ENCODE data around the gene ECHDC3. TPM values are rescaled to one million over a fixed set of nuclear protein-coding genes. Genes with fewer than 3 reads are reported as not detected.
A peak's percentile ranks its signal among the peaks of the same experiment; 100 is the strongest.

ECHDC3 gene
- total and polyA plus RNA-seq, 2 of the 13 experiments (the other 11 are each of a cell fraction or from before 2014, with no cell fraction given), result not detected

DNA sequence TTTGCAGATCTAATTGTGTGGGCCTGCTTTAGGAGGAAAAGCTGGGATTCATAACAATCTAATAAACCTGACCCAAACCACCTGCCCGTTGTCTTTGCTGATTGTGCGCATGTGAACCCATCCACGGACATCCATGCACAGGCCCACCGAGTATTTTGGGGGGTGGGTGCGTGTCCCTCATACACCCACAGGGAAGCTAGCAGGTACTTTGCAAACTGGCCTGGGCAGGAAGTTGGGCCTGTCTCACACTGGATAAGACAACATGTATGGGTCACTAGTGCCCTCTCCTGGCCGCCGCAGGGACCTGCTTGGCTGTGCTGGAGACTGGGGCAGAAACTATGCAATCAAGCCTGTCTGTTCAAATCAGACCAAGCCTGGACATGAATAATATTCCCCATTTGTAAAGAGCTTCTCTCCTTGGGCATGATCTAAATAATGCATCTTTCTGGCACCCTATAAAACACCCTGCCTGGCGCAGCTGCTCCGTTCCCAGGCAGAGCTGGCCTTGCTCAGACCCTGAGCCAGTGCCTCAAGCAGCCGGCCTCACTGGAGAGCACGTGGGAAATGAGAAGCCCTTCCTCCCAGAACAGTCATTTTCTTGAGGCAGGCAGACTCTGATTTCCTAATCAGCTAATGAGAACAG lies 15.8 kb downstream of the ECHDC3 start:
- Histone ChIP-seq H3K27me3 (ENCODE audit: control insufficient read depth in 1 of 2, insufficient read depth in 2 of 2, low read length in 2 of 2) (peaks cover 0 to 28% of the 10 kb centered on the region in 2 experiments; a peak in 3 of 5 replicates), H3K4me3 (replicated peaks in 1 of 3; ENCODE audit: insufficient read depth in 1 of 3, low read depth in 2 of 3, low read length in 3 of 3) (peak overlapping the region; percentile 43 to 68 (median 45); a peak in 5 of 6 replicates), H3K9ac (ENCODE audit: insufficient read depth, low read depth, low read length) (peak overlapping the region; percentile 63), H3K36me3 (replicated peaks in 1 of 2; ENCODE audit: control insufficient read depth in 1 of 2, insufficient read depth in 2 of 2, low read length in 2 of 2) (no peaks in the 10 kb centered on the region), H3K27ac (ENCODE audit: extremely low read length, insufficient read depth, low read length) (peak overlapping the region; percentile 74), H2AFZ (ENCODE audit: low read length) (no peak overlapping the region), H3K4me2 (ENCODE audit: low read depth, low read length) (peak overlapping the region; percentile 99), H3K79me2 (ENCODE audit: insufficient read depth, low read length) (no peaks in the 10 kb centered on the region), H4K20me1 (ENCODE audit: insufficient read depth, low read length) (no peaks in the 10 kb centered on the region), H3K9me3 (ENCODE audit: low read length) (no peaks in the 10 kb centered on the region), H3K4me1 (ENCODE audit: insufficient read depth, low read length) (peaks cover 55% of the 10 kb centered on the region)
- POLR2A ChIA-PET, result interaction anchor here (1.0 to 1.7 kb wide), 3 partner anchors 42 to 243 kb away, joined by 3 to 7 read pairs (median 4); no protein-coding TSS in a partner anchor
- in situ Hi-C loops (cut with HindIII; ENCODE audit: extremely low pct_ligation_motif_present, low pct_unique_long_range_greater_than_20kb) (loop anchor here (5.0 to 10.0 kb wide), 2 partner anchors 241 to 323 kb away; no protein-coding TSS in a partner anchor), intact Hi-C loops (cut with micrococcal nuclease; ENCODE audit: unreplicated experiment) (loop anchor here (1.0 to 5.0 kb wide), 5 partner anchors 59 to 336 kb away; partner anchors contain the start of gene USP6NL)
- ATAC-seq (peak; percentile 96), FAIRE-seq (peak; percentile 93), DNase-seq (ENCODE audit: low spot score) (peak; percentile 83)
- CTCF ChIA-PET (ENCODE audit: low intra/inter-chr PET ratio, low total read pairs), result interaction anchor here (1.0 to 3.8 kb wide), 3 partner anchors 242 to 334 kb away, joined by 3 to 61 read pairs (median 7); no protein-coding TSS in a partner anchor
- WGBS (ENCODE audit: low lambda C conversion rate), result 0% methylated on average over 5 of the region's 11 CpGs
- no TSS peak for BruUV-seq (replicated peaks)
- TF ChIP-seq SATB2 (CRISPR knock-in tag; IDR thresholded peaks at IDR 0.05) (no peak), HNRNPK (IDR thresholded peaks at IDR 0.05; ENCODE audit: low read depth, low read length, poor library complexity, severe bottlenecking) (no peak), KDM5B (CRISPR knock-in tag; IDR thresholded peaks at IDR 0.05; ENCODE audit: borderline replicate concordance) (peak; percentile 72), ZNF350 (CRISPR knock-in tag; IDR thresholded peaks at IDR 0.05; ENCODE audit: borderline replicate concordance, low read depth) (peak; percentile 71; the same call in 1 of the 2 replicates), MIER3 (CRISPR knock-in tag; IDR thresholded peaks at IDR 0.05; ENCODE audit: borderline replicate concordance) (no peak)
- TF ChIP-seq, protein P1, sequence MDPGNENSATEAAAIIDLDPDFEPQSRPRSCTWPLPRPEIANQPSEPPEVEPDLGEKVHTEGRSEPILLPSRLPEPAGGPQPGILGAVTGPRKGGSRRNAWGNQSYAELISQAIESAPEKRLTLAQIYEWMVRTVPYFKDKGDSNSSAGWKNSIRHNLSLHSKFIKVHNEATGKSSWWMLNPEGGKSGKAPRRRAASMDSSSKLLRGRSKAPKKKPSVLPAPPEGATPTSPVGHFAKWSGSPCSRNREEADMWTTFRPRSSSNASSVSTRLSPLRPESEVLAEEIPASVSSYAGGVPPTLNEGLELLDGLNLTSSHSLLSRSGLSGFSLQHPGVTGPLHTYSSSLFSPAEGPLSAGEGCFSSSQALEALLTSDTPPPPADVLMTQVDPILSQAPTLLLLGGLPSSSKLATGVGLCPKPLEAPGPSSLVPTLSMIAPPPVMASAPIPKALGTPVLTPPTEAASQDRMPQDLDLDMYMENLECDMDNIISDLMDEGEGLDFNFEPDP (CRISPR knock-in tag; conservative IDR thresholded peaks at IDR 0.05), result no peak
- TF ChIP-seq, protein P2, sequence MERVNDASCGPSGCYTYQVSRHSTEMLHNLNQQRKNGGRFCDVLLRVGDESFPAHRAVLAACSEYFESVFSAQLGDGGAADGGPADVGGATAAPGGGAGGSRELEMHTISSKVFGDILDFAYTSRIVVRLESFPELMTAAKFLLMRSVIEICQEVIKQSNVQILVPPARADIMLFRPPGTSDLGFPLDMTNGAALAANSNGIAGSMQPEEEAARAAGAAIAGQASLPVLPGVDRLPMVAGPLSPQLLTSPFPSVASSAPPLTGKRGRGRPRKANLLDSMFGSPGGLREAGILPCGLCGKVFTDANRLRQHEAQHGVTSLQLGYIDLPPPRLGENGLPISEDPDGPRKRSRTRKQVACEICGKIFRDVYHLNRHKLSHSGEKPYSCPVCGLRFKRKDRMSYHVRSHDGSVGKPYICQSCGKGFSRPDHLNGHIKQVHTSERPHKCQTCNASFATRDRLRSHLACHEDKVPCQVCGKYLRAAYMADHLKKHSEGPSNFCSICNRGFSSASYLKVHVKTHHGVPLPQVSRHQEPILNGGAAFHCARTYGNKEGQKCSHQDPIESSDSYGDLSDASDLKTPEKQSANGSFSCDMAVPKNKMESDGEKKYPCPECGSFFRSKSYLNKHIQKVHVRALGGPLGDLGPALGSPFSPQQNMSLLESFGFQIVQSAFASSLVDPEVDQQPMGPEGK (CRISPR knock-in tag; IDR thresholded peaks at IDR 0.05), result 0 out of 2 replicates have a peak, but pooled peaks have one; percentile 8
- TF ChIP-seq, protein P3, sequence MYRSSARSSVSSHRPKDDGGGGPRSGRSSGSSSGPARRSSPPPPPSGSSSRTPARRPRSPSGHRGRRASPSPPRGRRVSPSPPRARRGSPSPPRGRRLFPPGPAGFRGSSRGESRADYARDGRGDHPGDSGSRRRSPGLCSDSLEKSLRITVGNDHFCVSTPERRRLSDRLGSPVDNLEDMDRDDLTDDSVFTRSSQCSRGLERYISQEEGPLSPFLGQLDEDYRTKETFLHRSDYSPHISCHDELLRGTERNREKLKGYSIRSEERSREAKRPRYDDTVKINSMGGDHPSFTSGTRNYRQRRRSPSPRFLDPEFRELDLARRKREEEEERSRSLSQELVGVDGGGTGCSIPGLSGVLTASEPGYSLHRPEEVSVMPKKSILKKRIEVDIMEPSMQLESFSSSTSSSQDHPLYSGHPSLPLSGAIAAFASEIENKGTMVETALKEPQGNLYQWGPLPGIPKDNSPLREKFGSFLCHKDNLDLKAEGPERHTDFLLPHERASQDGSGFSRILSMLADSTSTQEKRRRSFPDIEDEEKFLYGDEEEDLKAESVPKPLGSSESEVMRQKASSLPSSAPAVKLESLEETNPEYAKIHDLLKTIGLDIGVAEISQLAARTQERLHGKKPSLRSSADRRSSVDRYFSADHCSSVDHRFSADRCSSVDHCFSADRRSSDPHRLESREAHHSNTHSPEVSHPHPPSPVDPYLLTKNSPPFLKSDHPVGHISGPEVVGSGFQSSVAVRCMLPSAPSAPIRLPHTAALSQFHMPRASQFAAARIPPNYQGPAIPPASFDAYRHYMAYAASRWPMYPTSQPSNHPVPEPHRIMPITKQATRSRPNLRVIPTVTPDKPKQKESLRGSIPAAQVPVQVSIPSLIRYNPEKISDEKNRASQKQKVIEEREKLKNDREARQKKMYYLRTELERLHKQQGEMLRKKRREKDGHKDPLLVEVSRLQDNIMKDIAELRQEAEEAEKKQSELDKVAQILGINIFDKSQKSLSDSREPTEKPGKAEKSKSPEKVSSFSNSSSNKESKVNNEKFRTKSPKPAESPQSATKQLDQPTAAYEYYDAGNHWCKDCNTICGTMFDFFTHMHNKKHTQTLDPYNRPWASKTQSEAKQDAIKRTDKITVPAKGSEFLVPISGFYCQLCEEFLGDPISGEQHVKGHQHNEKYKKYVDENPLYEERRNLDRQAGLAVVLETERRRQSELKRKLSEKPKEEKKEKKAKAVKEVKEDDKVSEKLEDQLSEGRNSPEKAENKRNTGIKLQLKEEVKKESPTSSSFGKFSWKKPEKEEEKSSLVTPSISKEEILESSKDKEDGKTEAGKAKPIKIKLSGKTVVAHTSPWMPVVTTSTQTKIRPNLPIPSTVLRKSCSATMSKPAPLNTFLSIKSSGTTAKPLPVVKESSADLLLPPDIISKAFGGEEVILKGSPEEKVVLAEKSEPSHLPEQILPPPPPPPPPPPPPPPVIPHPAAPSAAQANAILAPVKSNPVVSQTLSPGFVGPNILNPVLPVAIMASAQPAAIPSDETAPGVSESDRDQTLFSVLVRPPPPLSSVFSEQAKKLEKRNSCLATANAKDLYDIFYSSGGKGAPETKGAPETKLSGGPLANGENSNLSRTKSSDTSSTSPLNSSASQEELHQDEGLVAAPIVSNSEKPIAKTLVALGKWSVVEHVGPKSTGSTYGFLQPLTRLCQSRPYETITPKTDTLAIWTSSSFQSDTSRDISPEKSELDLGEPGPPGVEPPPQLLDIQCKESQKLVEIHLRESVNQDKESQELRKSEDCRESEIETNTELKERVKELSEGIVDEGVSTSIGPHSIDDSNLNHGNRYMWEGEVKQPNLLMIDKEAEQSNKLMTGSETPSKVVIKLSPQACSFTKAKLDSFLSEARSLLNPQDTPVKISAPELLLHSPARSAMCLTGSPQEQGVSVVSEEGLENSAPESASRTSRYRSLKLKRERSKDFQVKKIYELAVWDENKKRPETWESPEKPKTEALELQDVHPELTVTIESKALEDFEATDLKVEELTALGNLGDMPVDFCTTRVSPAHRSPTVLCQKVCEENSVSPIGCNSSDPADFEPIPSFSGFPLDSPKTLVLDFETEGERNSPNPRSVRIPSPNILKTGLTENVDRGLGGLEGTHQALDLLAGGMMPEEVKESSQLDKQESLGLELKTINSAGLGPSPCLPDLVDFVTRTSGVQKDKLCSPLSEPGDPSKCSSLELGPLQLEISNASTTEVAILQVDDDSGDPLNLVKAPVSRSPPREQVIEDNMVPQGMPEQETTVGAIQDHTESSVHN (CRISPR knock-in tag; IDR thresholded peaks at IDR 0.05), result 0 out of 2 replicates have a peak, but pooled peaks have one; percentile 73
- TF ChIP-seq, protein P4, sequence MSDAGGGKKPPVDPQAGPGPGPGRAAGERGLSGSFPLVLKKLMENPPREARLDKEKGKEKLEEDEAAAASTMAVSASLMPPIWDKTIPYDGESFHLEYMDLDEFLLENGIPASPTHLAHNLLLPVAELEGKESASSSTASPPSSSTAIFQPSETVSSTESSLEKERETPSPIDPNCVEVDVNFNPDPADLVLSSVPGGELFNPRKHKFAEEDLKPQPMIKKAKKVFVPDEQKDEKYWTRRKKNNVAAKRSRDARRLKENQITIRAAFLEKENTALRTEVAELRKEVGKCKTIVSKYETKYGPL (CRISPR knock-in tag; IDR thresholded peaks at IDR 0.05), result no peak

All from HepG2 (cell line).